Hematopoietic multipotent progenitor cell treated with erythropoietin and hydrocortisone succinate and interleukin-3 and kit ligand, for 6 days (in vitro differentiated cells): ENCODE data around the gene ODF2.
"Not testable (repeated sequence)": the region's sequence is repeated elsewhere in the genome, so short reads cannot be mapped to it uniquely, and the experiment has no call there.

Experiments used
- DNase-seq: peaks from one replicate; pipeline ENCODE4 v3.0.0-alpha.2; 2015

The ODF2 gene

DNA sequence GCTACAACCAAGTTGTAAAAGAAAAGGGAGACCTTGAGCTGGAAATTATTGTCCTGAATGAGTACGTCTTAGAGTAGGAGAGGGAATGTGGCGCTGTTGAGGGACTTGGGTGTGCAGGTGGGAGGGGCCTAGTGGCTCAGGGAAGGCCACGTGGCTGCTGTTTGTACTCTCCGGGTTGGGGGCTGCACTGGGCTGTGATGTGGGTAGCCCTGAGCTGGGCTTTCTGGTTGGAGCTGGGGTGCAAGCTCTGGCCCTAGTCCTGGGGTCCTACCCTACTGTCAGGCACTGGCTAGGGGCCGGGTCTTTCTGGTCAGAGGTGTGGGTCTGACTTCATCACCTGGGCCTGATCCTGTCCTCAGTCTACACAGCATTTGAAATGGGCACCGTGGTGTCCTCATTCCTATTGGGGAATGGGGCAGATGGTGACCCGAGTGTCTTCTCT is 29.6 kb downstream of the ODF2 start:
- DNase-seq = no peak

DNA sequence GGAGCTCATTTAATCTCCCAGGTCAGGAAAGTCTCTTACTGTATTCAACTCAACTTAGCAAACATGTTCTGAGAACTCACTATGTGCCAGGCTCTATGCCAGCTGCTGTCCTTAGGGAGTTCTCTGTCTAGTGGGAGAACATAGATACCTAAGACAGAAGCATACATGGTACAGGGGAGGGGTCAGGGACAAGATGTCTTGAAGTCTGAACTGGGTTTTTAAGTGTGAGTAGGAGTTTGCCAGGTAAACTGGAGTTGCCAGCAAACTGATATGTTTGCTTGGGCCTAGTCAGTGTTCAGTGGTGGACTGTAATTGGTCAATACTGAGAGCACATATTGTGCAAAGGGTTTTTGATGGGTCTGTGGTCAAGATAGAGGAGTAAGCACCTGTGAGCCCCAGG is 30.4 kb downstream of the ODF2 start:
- no peak for DNase-seq

DNA sequence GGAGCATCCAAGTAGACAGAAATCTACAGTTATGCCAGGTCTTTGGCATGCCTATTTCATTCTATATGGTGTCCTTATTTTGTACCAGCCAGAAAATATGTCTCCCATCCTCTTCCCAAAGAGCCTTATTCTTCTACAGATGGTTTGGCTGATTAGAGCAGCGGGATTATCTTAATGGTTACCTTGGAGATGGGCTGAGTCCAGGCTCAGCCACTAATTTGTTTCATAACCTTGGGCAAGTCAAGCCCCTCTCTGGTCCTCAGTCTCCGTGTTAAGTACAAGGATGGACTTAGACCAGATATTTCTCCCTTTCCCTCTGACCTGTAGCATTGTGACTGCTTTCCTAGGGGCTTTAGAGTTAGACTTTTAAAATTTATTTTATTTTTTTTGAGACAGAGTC is 37.6 kb downstream of the ODF2 start:
- DNase-seq = no peak

DNA sequence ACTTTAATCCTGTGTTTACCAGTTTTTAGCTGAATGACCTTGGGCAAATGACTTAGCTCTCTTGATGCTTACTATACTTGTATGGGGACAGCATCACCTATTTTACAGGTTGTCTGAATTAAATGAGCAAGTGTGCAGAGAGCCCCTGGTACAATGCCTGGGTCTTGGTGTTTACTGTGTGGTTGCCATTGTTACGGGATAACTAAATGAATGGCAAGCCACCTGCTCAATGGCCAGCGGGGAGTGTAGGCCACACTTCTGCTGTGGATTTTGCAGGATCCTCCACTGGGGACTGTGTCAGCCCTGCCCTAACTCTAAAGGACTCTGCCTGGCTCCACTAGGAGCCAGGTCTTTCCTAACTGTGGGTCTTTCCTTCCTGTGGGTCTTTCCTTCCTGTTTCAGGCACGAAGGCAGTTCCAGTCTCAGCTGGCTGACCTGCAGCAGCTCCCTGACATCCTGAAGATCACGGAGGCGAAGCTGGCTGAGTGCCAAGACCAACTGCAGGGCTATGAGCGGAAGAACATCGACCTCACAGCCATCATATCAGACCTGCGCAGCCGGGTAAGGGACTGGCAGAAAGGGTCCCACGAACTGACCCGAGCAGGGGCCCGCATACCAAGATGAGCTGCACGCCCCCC is 38.4 kb downstream of the ODF2 start:
- DNase-seq = peak; percentile 91

DNA sequence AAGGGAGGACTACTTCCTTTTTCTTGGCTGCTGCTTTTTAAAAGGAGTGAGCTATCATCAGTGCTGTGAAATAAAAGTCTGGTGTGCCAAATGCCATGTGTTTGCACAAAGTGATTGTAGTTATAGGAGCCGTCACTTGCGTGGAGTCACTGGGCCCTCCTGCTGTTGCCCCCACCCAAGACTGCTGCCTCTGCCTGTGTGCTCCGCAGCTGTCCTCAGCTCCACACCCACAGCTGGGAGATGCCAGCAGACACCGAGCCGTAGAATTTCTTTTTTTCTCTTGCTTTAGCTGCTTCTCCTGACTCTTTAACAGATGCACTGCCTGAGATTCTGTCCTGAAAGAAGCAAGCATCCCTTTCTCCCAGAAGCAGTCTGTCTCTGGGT is 38.9 kb downstream of the ODF2 start:
- no peak for DNase-seq

DNA sequence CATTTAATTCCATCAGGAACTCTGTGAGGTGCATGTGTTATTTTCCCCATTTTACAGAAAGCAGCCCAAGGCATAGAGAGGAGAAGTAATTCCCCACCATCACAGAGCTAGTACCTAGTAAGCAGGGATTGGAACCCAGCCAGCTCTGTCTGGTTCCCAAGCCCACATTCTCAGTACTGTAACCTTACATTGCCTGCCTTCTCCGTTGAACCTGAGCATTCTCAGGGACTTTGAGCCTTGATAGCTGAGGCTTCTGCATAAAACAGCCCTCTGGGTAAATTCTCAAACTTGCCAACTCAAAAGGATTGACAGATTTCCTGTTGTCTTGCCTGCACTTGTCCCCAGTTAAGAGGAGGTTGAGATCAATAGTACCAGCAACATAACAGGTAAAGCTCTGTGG is 39.5 kb downstream of the ODF2 start:
- peak; percentile 25 for DNase-seq

DNA sequence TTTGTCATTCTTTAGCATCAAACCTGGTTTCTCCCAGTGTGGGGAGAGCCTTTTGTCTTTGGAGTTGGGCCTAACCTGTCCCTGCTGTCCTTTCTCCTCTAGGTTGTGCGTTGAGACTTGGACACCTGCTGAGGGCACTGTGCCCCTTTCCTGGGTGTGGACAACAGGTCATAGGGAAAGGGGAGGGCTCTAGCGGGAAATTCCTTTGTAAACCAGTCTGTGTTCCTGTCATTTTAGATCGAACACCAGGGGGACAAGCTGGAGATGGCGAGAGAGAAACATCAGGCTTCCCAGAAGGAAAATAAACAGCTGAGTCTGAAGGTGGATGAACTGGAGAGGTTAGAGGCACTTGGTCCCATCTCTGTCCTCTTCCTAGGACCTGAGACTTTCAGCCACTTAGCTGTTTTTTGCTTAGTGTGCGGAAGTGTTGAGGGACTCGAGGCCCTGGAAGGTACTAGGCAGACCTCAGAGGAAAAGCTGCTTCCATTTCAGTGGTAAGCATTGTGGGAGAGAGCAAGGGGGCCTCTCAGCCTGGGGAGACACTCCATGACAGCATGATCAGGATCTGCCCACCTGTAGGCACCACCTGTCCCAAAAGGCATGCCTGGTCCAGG is 40.1 kb downstream of the ODF2 start:
- no peak for DNase-seq

DNA sequence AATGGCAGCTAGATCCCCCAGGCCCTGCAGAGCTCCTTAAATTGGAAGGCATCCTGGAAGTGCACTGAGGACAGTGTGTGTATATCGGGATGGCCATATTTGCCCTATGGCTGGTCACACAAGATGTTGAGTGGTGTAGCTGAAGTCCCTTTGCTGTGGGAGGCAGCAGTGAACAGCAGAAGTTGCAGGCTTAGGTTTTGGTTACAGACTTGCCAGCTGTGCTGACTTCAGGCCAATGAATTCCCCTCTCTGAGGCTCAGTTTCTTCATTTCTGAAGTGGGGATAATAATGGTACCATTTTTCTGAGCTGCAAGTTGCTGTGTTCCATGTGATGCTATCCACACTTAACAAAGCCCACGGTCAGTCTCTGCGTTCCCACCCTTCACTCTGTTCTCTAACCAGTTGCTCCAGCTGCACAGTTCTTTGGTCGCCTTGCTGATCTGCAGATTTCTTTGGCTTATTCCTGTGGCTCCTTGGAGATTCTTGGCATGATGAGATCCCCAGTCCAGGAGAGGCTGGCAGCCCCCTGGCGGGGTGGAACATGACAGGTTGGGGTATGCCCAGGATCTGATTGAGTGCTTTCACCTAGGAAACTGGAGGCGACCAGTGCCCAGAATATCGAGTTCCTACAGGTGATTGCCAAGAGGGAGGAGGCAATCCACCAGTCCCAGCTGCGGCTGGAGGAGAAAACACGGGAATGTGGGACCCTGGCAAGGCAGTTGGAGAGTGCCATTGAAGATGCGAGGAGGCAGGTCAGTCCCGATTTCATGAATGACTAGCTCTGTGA is 42.2 kb downstream of the ODF2 start:
- no peak for DNase-seq

DNA sequence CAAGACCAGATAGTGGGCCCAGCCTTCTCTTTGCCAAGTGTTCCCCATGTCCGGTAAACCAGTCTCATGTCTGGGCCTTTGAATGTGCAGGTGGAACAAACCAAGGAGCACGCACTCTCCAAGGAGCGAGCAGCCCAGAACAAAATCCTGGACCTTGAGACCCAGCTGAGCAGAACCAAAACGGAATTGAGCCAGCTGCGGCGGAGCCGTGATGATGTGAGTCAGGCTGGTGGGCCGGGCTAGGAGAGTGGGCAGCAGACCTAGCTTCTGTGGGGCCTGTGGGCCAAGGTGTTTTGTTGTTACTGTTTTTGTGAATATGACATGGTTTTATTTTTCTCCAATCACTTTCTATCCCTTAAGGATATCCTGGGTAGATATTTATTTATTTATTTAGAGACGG is 43.1 kb downstream of the ODF2 start:
- no peak for DNase-seq

DNA sequence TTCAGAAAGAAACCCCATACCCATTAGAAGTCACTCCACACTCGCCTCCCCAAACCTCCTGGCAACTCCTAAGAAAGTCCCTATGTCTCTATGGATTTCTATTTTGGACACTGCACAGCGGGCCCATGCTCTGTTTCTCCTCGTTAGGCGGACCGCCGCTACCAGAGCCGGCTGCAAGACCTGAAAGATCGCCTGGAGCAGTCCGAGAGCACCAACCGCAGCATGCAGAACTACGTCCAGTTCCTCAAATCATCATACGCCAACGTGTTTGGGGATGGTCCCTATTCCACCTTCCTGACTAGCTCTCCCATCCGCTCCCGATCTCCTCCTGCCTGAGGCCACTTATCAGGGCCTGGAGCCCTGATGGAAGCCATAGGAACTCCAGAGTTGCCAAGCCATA is 44.1 kb downstream of the ODF2 start:
- no peak for DNase-seq

DNA sequence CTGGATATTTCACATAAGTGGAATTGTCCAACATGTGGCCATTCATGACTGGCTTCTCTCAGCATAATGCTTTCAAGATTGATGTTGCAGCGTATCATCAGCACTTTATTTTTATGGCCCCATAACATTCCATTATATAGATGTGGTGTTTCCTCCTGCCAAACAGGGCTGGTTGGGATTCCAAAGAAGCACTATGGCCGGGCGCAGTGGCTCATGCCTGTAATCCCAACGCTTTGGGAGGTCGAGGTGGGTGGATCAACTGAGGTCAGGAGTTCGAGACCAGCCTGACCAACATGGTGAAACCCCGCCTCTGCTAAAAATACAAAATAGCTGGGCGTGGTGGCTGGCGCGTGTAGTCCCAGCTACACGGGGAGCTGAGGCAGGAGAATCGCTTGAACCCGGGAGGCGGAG is 47.6 kb downstream of the ODF2 start:
- not testable (repeated sequence) for DNase-seq

DNA sequence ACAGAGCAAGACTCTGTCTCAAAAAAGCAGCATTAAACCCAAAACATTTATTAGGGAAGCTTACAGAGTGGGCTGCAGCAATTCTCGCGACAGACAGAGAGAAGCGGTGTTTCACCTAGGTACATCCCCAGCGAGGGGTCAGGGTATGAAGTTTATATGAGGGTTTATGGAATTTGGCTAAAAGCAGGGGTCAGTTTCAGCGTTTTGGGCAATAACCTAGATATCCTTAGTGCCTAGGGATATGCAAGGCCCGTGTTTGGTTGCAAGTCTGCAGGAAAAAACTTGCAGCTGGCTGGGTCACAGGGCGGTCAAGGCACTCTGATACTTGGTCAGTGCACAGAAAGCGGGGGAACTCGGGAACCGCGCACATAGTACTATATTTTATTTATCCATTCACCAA is 48.1 kb downstream of the ODF2 start:
- DNase-seq = peak; percentile 33

DNA sequence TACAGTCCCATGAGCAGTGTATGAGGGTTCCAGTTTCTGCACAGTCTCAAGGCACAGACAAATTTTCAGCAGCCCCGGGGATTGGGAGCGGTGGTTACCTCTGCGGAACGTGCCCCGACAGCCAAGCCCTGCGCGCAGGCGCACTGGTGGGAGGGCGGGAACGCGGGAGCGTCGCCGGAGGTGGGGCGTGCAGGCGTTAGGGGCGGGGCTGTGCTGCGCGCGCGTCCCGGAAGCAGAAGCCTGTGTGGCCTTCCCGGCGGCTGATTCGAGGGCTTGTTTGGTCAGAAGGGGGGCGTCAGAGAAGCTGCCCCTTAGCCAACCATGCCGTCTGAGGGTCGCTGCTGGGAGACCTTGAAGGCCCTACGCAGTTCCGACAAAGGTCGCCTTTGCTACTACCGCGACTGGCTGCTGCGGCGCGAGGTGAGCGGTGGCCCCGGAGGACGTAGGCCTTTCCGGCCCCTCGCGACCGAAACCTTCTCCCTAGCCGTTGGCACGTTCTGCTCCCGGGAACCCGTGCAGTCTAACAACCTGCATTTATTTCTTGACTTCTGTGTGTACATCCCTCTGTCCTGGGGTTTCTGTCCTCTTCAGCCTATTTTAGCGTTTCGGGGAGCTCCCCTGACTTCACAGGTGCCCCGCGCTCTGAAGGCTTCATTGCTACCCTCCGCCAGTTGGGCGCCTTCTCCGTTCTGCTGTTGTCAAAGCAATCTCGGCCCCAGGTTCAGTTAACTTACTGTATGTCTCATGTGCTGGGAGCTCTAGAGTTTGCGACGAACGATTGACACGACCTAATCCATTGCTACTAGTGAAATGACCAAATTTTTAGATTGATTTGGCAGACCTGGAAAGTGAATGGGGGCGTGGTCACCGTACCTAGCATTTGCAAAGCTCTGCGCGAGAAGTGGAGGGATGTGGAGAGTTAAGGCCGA is 48.9 kb downstream of the ODF2 start, which contains the start of gene GLE1:
TSS of gene GLE1 (plus strand) at position 235 of the 929 bp plus-strand sequence. CDS start at position 322, 87 bp downstream.
- DNase-seq = peak; percentile 96

DNA sequence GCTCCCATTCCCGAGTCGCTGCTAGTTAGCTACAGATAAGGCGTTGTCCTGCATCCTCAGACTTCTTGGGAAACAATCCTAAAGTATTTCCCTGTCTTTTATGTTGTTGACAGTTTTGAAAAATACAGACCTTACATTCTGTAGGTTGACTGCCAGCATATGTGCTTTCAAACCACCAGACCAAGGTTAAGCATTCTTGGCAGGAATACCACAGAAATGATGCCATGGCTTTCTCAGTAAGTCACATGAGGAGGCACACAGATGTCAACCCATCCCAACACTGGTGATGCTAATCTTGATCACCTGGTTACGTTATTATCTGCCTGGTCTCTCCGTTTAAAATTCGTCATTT is 49.6 kb downstream of the ODF2 start:
- no peak for DNase-seq

DNA sequence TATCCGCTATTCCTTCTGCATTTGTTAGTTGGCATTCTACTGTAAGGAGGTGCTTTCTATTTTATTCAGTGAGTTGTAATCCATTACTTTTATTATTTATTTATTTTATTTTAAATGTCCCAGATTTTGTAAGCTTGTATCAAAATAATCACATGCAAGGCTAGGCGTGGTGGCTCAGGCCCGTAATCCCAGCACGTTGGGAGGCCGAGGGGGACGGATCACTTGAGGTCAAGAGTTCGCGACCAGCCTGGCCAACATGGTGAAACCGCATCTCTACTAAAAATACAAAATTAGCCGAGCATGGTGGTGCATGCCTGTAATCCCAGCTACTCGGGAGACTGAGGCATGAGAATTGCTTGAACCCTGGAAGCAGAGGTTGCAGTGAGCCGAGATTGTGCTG is 50.1 kb downstream of the ODF2 start:
- not testable (repeated sequence) for DNase-seq

DNA sequence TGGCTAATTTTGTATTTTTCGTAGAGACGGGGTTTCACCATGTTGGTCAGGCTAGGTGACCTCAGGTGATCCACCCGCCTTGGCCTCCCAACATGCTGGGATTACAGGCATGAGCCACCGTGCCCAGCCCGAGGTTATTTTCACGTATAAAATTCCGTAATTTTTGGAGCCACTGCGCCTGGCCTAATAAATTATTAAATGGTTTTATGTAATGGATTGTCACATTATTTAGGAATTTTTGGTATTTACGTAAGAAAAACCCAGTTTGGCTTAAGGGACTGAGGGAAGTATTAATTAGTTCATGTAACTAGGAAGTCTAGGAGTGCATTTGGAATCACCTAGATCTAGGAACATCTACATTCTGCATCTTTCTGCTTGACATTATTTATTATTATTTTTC is 57.0 kb downstream of the ODF2 start:
- DNase-seq = no peak

DNA sequence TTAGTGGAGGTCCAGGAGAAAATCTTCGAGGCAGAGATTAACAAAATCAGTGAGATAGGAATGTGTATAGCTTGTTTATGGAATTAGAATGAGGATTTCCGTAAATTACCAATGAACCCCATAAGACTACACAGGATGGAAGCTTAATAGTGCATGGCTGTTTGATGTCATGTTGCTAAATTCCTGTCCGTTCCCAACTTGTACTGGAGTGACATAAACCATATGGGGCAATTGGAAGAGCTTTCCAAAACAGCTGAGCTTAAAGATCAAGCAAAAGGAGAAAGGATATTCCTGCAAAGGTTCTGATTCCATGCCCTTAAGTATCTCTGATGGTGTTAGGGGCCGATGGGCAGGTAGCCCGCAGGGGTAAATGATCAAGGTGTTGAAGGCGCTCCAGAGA is 66.2 kb downstream of the ODF2 start:
- no peak for DNase-seq

DNA sequence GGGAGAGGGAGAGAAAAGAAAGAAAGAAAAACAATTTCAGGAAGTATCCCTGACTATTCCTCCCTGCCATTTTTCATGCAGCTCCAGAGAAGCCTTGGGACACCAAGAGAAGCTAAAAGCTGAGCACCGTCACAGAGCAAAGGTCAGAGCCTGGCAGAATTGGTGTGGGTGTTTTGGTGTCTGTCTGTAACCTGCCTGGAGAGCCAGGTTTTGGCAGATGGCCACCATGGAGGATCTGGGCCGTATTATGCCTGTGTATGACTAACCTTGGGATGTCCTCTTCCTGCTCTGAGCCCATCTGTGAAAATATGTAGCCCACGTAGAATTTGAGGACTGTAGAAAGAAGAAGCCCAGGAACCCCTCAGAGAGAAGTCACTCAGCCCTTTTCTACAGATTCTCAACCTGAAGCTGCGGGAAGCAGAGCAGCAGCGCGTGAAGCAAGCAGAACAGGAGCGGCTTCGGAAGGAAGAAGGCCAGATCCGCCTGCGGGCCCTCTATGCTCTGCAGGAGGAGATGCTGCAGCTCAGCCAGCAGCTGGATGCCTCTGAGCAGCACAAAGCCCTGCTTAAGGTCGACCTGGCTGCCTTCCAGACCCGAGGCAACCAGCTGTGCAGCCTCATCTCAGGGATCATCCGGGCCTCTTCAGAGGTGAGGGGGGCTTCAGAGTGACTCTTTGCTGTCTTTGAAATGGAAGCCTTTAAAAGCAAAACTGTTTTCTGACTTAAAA is 67.6 kb downstream of the ODF2 start:
- DNase-seq = no peak

DNA sequence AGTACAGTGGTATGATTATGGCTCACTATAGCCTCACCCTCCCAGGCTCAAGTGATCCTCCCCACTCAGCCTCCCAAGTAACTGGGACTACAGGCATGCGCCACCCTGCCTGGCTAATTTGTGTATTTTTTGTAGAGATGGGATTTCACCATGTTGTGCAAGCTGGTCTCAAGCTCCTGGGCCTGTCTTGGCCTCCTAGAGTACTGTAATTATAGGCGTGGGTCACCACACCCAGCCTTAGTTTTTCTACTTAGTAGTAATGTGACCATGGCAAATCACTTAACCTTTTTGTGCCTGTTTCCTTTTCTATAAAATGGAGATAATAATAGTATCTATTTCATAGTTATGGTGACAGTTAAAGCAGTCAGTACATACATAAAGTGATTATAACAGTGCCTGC is 70.9 kb downstream of the ODF2 start:
- DNase-seq = no peak

DNA sequence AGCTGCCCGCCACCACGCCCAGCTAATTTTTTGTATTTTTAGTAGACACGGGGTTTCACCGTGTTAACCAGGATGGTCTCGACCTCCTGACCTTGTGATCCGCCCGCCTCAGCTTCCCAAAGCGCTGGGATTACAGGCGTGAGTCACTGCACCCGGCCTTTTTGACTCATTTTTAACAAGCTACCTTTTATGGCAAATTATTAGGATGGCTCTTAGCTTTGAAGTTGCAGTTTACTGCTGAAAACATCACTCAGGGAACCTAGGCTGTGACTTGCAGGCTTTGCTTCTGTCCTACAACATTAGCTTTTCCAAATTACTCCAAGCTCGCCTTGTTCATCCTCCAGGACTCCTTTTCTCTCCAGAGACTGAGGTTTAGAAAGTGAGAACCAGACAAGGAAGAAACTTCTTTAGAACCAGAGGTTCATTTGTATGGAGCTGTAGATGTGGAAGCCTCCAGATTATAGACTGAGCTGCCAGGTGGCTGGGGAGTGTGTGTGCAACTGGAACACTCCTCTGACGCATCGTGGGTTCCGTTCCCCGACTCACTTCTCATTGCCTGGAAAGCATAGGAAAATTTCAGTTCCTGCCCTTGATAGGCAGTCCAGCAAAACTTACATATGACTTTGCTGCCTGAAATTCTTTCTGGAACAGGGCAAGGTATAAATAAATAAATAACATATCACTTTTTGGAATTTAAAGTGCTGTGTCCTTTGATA is 72.8 kb downstream of the ODF2 start:
- no peak for DNase-seq

DNA sequence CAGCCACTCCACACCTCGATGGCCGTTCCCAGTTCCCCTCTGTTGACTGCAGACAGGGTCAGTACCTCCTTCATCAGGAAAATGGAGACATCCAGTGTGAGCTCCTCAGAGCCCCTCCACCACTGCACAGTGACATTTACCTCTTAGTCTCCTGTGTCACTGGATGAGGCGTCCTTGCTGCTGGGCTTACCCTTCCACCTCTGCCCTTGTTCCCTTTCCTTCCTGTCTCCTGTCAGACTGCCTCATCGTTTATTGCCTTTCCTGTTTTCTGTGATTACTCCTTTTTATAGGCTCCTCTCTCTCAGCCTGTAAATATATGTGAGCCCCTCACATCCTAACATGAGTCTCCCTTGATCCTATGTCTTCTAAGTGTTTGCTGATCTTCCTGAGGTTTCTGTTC is 73.4 kb downstream of the ODF2 start:
- DNase-seq = no peak

DNA sequence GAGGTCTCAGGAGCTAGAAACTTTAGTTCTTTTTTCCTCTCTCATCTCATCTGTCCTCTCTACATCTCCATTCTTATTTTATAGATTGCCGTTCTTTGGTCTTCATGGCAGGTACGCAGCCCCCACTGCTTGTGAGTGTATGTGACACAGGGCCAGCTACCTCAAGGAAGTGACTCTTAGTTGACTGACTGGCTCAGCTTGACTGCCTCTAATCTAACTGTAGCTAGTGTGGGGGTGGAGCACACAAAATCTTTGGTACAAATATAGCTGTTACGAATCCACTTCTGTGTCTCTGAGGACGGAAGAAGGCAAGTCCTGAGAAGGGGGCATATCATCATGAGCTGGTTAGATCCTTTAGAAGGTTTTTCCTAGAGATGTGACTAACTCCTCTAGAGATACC is 76.8 kb downstream of the ODF2 start:
- no peak for DNase-seq
